TTC549 (cell line): ENCODE data around the gene EXOSC3.
"Not testable (repeated sequence)": the region's sequence is repeated elsewhere in the genome, so short reads cannot be mapped to it uniquely, and the experiment has no call there.

Experiments used
- FAIRE-seq: peaks from 2 replicates; lab custom pipeline; 2012; peaks lifted over from hg19 to GRCh38; lab: Jason Lieb, UNC

Gene EXOSC3

DNA sequence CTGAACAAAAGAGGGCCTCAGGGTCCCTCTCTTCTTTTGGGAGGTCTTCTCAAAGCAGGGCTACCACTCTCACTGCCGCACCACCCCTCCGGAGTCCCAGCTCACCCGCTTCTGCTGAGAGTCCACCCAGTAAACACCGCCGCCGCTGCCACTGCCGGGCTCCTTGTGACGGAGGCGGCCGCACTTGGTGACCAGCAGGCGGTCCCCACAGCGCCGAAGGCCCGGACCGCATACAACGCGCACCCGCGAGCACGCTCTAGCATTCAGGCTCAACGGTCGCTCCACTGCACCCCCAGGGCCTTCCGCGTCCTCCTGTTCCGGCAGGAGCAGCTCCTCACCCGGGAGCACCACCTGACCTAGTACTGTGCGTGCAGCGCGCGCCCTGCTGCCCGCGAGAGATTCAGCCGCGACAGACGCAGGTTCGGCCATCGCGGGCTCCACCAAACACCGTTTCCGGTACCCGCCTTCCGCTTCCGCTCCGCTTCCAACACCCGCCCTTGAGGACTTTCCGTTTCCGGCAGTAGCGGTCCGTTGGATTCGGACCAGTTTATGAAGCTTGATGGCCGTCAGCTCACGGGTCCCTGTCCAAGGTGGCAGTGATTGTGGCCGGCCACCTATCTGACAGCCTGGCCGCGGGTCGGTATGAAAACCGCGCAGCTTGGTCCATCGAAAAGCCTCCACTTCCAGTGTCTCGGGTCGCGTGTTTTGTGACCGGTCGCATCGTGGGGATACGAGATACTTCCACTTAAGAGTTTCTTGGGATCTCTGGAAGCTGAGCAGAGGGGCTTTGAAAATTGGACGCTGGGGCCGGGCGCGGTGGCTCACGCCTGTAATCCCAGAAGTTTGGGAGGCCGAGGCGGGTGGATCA is at the start of gene EXOSC3:
TSS of gene EXOSC3 (minus strand) at position 449 of the 868 bp plus-strand sequence. CDS start at position 429, 20 bp downstream.
- no peak for FAIRE-seq

DNA sequence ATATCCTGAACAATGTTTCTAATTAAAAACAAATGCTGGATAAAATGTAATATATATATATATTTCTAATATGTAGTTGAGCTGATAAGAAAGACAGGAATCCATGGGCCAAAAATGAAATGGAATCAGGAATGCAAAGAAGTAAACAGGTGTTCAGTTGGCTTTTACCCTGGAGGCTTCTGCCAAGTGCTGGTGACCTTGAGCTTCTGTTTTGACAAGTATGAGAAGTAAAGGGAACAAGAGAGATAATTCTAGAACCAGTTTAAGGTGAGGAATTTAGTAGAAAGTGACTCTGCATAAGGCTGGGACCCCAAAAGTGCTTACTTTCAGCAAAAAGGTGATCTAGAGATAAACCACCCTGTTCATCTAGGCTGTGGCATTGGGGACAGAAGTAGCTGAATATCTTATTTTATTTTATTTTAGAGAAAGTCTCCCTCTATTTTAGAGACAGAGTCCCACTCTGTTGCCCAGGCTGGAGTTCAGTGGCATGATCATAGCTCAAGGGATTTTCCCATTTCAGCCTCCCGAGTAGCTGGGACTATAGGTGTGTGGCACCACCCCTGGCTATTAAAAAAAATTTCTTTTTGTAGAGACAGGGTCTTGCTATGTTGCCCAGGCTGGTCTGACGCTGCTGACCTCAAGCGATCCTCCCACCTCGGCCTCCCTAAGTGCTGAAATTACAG is 42.8 kb upstream of the EXOSC3 start:
- FAIRE-seq: no peak

DNA sequence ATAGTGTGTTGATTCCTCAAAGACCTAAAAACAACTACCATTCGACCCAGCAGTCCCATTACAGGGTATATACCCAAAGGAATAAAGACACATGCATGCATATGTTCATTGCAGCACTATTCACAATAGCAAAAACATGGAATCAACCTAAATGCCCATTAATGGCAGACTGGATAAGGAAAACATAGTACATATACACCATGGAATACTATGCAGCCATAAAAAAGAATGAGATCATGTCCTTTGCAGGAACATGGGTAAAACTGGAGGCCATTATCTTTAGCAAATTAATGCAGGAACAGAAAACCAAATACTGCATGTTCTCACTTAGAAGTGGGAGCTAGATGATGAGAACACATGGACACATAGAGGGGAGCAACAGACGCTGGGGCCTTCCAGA is 40.3 kb upstream of the EXOSC3 start:
- FAIRE-seq: not testable (repeated sequence)

DNA sequence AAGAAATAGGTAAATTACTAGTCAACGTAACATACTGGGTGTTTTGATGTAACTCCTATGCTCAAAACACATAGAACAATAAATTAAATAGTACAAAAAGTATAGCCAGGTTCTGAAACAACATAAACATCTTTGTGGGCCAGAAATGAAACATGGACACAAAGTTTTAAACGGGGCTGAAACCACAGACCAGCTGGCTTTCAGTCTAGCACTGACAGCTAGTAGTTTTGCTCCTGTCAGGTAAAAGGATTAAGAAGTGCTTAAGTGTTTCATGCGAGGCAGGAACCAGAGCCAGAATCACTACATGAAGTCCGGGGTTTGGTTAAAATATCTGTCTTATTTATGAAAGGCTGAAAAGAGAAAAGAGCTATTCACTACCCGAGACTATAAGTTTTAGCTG is 35.3 kb upstream of the EXOSC3 start:
- no peak for FAIRE-seq

DNA sequence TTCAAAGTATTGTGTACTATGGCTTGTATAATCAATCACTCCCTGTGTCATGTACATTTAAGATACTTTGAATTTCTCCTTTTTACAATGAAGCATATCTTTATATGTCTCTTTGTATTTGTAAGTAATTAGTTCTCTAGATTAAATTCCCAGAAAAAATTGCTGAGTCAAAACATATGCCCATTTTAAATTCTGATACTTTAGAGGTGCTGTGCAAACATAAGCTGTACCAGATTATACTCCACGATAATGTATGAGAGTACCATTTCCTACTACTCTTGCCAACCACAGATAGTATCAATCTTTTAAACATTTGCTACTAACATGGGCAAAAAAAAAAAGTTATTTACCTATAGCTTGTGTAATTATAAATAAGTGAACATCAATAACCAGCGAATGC is 34.0 kb upstream of the EXOSC3 start:
- no peak for FAIRE-seq

DNA sequence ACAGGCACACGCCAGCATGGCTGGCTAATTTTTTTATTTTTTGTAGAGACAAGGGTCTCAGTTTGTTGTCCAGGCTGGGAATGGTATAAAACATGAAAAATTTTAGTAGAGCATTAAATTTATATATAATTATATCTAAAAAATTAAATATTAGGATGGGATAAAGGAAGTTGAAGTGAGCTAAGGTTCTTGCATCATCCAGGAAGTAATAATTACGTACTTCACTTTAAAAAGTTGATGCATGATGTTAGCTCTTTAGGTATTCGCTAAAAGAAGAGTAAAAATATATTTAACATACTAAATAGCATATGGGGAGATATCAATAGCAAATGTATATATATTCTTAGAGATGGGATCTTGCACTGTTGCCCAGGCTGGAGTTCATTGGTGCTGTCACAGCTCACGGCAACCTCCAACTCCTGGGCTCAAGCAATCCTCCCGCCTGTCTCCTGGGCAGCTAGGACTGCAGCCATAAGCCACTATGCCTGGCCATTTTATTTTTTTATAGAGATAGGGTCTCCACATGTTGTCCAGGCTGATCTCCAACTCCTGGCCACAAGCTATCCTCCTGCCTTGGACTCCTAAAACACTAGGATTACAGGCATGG is 28.0 kb upstream of the EXOSC3 start:
- no peak for FAIRE-seq

DNA sequence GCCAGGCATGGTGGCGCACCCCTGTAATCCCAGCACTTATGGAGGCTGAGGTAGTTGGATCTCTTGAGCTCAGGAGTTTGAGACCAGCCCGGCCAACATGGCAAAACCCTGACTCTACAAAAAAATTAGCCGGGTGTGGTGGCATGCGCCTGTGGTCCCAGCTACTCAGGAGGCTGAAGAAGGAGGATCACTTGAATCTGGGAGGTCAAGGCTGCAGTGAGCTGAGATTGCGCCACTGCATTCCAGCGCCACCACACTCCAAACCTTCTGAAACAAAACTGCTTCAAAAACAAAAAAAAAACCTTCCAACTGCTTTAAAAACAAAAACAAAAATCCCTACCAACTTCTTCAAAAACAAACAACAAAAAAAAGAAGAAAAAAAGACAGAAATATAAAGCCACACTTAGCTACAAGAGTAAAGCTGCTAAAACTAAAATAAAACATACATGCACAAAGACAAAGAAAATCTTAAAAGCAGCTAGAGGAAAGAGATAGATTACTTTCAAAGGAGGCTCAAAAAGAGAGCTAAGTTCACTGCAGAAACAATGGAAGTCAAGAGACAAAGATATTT is 27.1 kb upstream of the EXOSC3 start:
- no peak for FAIRE-seq

DNA sequence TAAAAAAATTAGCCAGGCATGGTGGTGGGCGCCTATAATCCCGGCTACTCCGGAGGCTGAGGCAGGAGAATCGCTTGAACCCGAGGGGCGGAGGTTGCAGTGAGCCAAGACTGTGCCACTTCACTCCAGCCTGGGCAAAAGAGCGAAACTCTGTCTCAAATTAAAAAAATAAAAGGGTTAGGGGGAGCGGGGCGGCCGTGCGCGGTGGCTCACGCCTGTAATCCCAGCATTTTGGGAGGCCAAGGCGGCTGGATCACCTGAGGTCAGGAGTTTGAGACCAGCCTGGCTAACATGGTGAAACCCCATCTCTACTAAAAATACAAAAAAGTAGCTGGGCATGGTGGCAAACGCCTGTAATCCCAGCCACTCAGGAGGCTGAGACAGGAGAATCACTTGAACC is 24.8 kb upstream of the EXOSC3 start:
- not testable (repeated sequence) for FAIRE-seq

DNA sequence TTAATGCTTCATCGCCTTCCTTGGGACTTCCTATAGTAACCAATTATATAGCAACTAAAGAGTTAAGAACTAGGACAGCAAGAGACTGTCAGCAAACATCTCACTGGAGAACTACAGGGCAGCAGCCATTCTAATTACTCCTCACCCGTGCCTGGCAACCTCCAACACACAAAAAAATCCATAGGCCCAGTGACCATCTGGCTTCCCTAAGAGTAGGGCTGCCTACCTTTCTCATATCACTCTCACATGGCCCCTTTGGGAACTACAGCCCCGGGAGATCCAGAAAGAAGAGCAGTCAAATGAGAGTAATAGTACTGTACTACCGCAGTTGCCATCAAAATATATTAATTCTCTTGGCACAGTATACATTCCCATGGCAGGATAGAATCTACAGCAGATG is 21.4 kb upstream of the EXOSC3 start:
- no peak for FAIRE-seq

DNA sequence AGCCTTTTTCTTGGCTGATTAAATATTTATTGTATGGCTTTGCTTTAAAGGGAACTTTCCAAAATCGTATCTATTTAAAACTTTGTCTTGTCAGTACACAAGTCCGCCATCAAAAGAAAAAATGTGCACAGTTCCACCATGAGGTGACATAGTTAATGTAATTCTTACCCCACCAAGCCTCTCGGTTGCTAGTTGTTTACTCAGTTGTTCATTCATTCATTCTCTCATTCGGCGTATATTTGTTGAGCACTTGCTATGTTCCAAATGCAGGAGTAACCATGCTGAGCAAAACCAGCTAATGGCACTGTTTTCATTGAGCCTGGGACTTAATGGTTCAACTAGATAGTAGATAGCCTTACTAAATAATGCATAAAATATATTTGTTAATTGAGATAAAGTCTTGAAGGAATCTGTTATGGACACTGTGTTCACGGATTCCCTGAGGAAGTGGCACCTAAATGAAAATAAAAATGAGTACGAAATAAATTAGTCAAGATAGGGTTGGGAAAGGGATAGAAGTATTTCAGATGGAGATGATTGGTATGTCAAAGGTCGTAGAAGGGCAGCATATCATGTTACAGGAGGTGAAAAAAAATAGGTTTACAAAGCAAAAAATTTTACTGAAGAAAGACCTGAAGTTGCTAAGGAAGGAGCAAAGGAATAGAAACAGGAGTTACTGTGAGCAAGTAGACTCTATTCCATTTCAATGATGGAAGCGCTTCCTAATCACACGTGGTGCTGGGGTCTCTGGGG is 17.3 kb upstream of the EXOSC3 start:
- no peak for FAIRE-seq

DNA sequence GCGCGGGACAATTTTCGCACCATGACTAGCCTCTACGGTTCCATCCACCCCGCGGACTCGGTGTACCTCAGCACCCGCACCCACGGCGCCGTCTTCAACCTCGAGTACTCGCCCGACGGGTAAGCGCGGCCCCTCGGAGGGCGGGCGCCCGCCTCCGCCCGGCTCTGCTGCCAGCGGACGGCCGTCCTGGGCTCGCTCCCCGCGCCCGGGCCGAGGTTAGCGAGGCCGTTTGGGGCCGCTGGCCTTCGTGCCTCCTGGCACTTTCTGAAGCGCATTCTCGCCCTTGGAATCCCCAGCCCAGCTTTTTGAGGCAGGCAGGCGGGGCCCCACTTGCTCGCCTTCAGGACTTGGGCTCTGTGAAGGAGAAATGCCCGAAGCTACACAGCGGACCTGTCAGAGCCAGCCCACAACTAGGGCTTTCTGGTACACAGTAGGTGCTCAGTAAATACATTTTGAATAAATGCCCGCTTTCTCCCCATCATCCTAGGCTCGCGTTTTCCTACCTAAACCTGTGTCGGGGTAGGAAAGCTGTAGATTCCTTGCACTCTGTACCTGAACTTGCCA is 16.5 kb upstream of the EXOSC3 start:
- FAIRE-seq: no peak

DNA sequence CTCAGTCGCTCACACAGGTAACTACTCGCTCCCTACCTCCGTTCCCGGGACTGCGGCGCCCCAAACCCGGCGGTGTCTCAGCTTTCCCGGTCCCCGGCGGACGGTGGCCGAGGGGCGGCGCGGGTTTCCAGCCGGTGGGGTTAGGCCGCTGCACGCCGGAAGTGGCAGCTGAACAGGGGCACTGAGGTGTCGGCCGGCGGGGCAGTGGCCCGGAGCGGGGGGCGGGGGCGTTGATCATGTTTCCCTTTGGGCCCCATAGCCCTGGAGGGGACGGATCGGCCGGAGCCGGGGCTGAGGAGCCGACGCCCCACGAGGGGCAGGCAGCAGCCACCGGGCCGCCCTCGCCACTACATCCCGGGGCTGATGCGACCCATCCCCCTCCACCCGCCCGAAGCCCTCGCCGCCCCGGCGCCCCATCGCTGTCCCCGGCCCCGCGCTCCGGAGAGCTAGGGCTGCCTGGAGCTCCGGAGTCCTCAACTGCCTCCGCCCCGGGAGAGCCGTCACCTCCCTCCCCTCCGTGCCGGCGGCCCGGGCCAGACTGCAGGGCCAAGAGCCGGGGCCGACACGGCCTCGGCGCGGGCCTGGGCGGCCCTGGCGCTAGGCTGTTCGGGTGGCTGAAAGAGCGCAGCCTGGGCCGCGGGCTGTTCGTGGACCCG is 15.9 kb upstream of the EXOSC3 start, which contains the start of gene DCAF10:
TSS of gene DCAF10 (plus strand) at position 167 of the 656 bp plus-strand sequence. CDS start at position 237, 70 bp downstream.
- no peak for FAIRE-seq

DNA sequence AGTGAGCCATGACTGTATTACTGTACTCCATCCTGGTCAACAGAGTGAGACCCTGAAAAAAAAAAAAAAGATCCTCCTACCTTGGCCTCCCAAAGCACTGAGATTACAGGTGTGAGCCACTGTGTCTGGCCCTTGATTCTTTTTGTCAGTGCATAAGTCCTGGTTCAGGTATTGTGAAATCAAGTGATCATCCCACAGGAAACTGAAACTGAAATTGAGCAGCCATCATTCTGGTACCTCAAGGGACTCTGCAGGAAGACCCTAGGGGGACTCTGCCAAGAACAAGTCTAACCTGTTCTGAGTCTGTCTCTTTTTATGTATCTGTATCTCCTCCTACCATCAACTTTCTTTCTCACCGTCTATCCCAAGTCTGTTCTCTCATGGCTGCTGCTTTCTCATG is 13.8 kb upstream of the EXOSC3 start:
- no peak for FAIRE-seq

DNA sequence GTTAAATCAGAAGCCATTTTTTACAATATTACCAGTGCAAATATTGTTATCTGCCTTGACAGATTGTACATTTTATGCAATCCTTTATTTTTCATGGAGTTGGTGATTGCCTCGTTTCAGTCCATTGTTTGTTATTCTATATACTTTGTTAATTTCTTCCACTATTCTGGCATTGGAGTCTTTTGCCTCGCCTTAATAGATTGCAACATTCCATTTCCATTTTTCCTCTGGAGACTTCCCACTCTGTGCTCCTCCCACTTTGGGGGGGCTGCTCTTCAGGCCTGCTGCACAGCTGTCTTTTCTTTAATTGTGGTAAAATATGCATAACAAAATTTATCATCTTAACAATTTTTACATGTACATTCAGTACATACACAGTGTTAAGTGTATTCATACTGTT is 11.4 kb upstream of the EXOSC3 start:
- no peak for FAIRE-seq

DNA sequence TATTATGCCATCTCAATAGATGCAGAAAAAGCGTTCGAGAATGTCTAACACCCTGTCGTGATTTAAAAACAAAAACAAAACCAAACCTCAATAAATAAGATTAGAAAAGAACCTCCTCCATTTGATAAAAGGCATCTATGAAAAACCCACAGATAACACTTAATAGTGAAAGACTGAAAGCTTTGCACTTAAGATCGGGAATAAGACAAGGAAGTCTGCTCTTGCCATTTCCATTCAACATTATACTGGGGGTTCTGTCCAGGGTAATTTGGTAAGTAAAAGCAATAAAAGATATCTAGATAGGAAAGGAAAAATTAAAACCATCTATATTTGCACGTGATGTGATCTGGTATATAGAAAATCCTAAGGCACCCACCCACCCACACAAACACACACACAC is 7.3 kb upstream of the EXOSC3 start:
- FAIRE-seq: no peak

DNA sequence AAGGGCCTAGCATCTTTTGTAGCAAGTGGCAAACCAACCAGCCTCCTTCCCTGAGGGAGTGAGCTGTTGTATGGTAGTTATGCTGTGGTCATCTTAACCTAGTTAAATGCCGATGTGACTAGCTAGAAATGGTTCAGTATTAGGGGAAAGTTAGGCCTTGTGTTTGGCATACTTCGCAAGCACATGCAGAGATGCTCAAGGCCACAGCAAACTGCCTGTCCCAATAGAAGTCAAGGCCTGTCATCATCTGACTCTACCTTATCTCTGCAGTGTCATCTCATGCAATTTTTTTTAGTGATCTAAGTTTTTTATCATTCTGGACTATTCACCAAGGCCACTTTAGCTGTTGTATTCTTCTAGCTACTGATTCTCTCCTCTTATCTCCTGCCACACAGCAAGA is 5.2 kb upstream of the EXOSC3 start:
- no peak for FAIRE-seq

DNA sequence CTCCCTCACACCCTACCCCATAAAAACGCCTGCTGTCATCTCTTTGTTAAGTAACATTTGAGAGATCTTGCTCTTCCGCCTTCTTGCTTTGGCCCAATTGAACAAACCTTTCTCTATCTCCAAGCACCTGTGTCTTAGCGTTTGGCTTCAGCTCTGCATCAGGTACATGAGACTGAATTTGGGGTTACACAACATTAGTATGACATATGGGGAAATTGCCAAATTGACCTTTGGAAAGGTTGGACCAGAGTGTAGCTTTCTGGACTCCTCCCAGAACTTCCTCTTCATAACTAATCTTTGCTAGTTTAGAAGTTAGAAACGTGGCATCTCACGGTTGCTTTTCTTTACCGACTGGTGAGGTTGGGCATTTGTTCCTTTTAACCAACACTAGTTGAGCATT is 3.5 kb upstream of the EXOSC3 start:
- FAIRE-seq: no peak

DNA sequence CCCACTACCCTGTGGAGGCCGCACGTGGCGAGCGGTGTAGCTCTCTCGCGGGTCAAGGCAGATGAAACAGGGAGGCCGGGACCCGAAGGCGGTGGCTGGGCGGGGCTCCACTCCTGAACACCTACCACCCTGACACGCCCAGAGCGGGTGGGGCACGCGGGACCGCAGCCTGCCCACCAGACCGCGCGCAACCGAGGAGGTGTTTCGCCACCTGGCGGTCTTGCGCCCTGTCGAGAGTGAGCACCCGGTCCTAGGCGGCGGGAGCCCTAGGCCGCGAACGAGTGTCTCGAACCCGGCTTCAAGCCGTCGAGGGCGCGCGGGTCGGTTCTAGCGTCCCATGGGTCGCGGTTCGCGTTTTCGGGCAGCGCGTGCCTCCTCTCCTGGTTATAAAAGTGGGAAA is 2.2 kb upstream of the EXOSC3 start:
- FAIRE-seq: no peak

DNA sequence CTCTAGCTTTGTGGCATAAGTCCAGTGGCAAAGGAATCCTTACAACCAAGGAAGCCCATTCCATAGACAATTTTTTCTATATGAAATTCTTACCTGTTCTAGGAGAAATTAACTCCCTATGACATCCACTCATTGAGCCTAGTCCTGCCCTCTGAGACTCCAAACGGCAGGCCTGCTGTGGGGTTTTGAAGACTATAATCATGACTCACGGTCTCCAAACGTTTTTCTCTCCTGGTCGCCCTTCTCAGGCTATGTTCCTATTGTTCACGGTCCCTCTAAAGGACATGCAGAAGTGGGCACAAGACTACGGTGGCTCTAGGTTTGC is 611 bp downstream of the EXOSC3 start:
- no peak for FAIRE-seq

DNA sequence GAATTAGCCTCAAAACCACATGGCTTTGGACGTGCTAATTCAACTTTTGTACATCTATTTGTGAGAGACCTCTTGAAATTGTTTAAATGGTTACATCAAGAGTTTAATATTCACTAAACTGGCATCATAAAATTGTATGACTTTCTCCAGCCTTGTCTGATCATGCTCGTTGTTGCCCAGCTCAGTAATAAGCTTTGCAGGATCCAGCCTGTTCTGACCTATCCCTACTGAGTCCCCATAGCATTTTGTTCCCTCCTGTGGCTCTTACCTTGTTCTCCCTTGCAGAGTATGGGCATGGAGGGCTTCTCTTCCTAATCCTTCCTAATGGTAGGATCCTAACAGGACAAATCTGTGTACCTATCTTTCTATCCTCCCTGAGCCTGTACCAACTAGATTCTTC is 6.3 kb downstream of the EXOSC3 start:
- FAIRE-seq: no peak

DNA sequence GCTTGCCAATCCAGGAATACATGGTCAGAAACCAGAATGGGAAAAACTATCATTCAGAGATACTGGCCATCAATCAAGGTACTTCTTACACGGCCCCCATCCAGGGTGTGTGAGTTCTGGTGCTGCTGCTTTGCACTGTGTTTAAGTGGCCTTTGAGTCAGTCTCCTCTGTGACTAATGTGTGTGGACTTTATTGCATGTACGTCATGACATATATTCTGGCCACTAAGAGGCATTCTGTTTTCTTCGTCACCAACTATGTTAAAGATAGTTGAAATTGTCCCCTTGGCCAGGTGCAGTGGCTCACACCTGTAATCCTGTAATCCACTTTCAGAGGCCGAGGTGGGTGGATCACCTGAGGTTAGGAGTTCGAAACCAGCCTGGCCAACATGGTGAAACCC is 8.5 kb downstream of the EXOSC3 start:
- FAIRE-seq: no peak
